Esophagus squamous epithelium (tissue), 5 donors: ENCODE measurements around the gene NAV2. TPM values are rescaled to one million over a fixed set of nuclear protein-coding genes. Genes with fewer than 3 reads are reported as not detected.

Experiments used
- DNase-seq: peaks from one replicate; lab custom pipeline; 2025; lab: John Stamatoyannopoulos, UW
- H3K27ac ChIP-seq, 4 donors: fragments of 200-600 bp; sonication (generic); one replicate each; pipeline ENCODE4 v1.5.1; 2016 to 2019; ENCODE audit warnings: mild to moderate bottlenecking in 1 of 4
- H3K27me3 ChIP-seq, 4 donors: fragments of 200-600 bp; sonication (generic); 1 replicate in 3 of 4; 2 replicates in 1 of 4; pipeline versions ENCODE4 v1.5.1 to v1.6.0; 2017 to 2021; ENCODE audit warnings: antibody characterized with exemption in 1 of 4
- H3K36me3 ChIP-seq, 3 donors: fragments of 200-600 bp; sonication (generic); one replicate each; pipeline ENCODE4 v1.5.1; 2016 to 2019
- H3K4me1 ChIP-seq, 3 donors: fragments of 200-600 bp; sonication (generic); one replicate each; pipeline ENCODE4 v1.5.1; 2017 to 2019
- H3K4me3 ChIP-seq, 4 donors: fragments of 200-600 bp; sonication (generic); 1 replicate in 3 of 4; 2 replicates in 1 of 4; pipeline ENCODE4 v1.5.1; 2016 to 2019; ENCODE audit warnings: mild to moderate bottlenecking in 2 of 4, moderate library complexity in 1 of 4
- H3K9me3 ChIP-seq, 3 donors: fragments of 200-600 bp; sonication (generic); one replicate each; pipeline ENCODE4 v1.5.1; 2016 to 2019
- POLR2A ChIP-seq, 4 donors: fragments of 450-650 bp; IDR thresholded peaks; one replicate each; pipeline ENCODE4 v1.6.1; 2017; ENCODE audit warnings: antibody characterized with exemption in 4 of 4, mild to moderate bottlenecking in 4 of 4, moderate library complexity in 3 of 4
- WGBS, 2 donors: methylation state at CpG; one replicate each; pipeline ENCODE4 v1.1.5; 2018; 5-methylcytosine and 5-hydroxymethylcytosine counted together
- intact Hi-C: fragments of 100-400 bp; cut with DNase I; formaldehyde crosslinking; loops from one replicate; pipeline ENCODE4 v1.15.0; 2022
- total RNA-seq, 4 donors: library from RNA; depleted of rRNA; stranded (reverse); fragments of >200 nt; gene quantifications; one replicate each; pipeline ENCODE4 v1.1.0, GENCODE V29; 2016
- TF ChIP-seq, protein P1 (sequence below), 6 experiments: fragments of 450-650 bp in 4 of 6; fragments of 200-600 bp in 2 of 6; sonication (generic) in 2 of 6; IDR thresholded peaks; one replicate each; pipeline ENCODE4 v1.5.1; 2016 to 2019; ENCODE audit warnings: antibody characterized with exemption in 6 of 6, mild to moderate bottlenecking in 4 of 6, moderate library complexity in 4 of 6
- donor health status: DM: yes; HTN: yes; CAD: no.

The NAV2 gene, protein sequence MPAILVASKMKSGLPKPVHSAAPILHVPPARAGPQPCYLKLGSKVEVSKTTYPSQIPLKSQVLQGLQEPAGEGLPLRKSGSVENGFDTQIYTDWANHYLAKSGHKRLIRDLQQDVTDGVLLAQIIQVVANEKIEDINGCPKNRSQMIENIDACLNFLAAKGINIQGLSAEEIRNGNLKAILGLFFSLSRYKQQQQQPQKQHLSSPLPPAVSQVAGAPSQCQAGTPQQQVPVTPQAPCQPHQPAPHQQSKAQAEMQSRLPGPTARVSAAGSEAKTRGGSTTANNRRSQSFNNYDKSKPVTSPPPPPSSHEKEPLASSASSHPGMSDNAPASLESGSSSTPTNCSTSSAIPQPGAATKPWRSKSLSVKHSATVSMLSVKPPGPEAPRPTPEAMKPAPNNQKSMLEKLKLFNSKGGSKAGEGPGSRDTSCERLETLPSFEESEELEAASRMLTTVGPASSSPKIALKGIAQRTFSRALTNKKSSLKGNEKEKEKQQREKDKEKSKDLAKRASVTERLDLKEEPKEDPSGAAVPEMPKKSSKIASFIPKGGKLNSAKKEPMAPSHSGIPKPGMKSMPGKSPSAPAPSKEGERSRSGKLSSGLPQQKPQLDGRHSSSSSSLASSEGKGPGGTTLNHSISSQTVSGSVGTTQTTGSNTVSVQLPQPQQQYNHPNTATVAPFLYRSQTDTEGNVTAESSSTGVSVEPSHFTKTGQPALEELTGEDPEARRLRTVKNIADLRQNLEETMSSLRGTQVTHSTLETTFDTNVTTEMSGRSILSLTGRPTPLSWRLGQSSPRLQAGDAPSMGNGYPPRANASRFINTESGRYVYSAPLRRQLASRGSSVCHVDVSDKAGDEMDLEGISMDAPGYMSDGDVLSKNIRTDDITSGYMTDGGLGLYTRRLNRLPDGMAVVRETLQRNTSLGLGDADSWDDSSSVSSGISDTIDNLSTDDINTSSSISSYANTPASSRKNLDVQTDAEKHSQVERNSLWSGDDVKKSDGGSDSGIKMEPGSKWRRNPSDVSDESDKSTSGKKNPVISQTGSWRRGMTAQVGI (N-terminal part only)
- 10 to 100 TPM in 3 of 4 donors, 1 to 10 TPM in 1; 4.9 to 19.1 (median 14.6) TPM for total RNA-seq

- TF ChIP-seq, protein P1, sequence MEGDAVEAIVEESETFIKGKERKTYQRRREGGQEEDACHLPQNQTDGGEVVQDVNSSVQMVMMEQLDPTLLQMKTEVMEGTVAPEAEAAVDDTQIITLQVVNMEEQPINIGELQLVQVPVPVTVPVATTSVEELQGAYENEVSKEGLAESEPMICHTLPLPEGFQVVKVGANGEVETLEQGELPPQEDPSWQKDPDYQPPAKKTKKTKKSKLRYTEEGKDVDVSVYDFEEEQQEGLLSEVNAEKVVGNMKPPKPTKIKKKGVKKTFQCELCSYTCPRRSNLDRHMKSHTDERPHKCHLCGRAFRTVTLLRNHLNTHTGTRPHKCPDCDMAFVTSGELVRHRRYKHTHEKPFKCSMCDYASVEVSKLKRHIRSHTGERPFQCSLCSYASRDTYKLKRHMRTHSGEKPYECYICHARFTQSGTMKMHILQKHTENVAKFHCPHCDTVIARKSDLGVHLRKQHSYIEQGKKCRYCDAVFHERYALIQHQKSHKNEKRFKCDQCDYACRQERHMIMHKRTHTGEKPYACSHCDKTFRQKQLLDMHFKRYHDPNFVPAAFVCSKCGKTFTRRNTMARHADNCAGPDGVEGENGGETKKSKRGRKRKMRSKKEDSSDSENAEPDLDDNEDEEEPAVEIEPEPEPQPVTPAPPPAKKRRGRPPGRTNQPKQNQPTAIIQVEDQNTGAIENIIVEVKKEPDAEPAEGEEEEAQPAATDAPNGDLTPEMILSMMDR (IDR thresholded peaks at IDR 0.05): peak in 2 of 6 experiments; percentile 8 to 22
- TF ChIP-seq POLR2A (IDR thresholded peaks at IDR 0.05): peak in 3 of 4 donors; percentile 45 to 93 (median 85)
- Histone ChIP-seq H3K4me3 (peak within 1 kb of the TSS; percentile 50 to 80 (median 66)), H3K9me3 (no peaks in the 10 kb centered on the region), H3K4me1 (peaks cover 19 to 54% (median 23%) of the 10 kb centered on the region in 3 donors), H3K27ac (peak within 1 kb of the TSS; percentile 93 to 97 (median 94)), H3K27me3 (peaks cover 0 to 29% (median 7%) of the 10 kb centered on the region in 4 donors), H3K36me3 (no peaks in the 10 kb centered on the region)
- WGBS, 2 donors: 1% methylated on average over 19 to 39 of the region's 91 CpGs
- intact Hi-C loops: no loop called here
- DNase-seq: peak; percentile 44
Measured at GRCh38 chr11:19712281-19713195, at the start of gene NAV2. TSS of gene NAV2 (plus strand) at chr11:19712837. CDS start at chr11:19713696, 859 bp downstream.

GRCh38 chr11:19663206-19663605 lies 49.4 kb upstream of the NAV2 start:
- Histone ChIP-seq H3K27ac (no peak overlapping the region), H3K27me3 (no peaks in the 10 kb centered on the region), H3K4me1 (peaks cover 0 to 60% (median 8%) of the 10 kb centered on the region in 3 donors), H3K36me3 (no peaks in the 10 kb centered on the region), H3K9me3 (no peaks in the 10 kb centered on the region), H3K4me3 (no peak overlapping the region)
- no peak for TF ChIP-seq POLR2A (IDR thresholded peaks at IDR 0.05)
- TF ChIP-seq, protein P1 (IDR thresholded peaks at IDR 0.05): no peak
- DNase-seq: no peak
- 40 to 73% methylated on average over 1 of the region's 1 CpG for WGBS, 2 donors
- intact Hi-C loops: no loop called here

DNA sequence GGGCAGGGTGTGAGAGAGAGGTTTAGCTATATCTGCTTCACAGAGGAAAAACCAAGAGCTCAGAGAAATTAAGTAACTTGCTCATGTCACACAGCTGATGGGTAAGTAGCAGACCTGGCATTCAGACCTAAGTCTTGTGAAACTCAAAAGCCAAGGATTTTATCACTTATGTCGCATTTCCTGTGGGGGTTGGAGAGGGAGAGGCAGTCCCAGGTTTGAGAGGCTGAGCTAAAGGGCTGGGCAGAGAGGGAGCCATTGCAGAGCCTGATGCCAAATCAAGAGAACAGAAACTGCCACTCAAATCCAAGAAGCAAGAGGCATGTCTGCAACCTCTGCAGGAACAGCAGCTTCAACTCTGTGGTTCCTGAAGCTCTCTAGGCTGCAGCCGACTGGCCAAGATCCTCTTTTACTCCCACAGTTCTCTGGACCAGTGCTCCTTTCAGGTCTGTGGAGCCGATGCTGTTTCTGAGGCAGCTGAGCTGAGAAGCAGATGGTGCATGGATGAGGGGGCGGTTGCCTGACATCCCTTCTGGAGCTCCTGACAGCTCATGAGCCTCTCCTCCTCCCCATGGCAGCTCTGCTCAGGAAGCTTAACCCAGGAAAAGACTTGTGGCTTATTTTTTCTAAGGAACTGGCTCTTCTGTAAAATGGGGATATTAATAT lies 47.6 kb upstream of the NAV2 start:
- Histone ChIP-seq H3K36me3 (no peaks in the 10 kb centered on the region), H3K27me3 (no peaks in the 10 kb centered on the region), H3K4me3 (no peak overlapping the region), H3K27ac (no peak overlapping the region), H3K4me1 (peaks cover 6 to 65% (median 6%) of the 10 kb centered on the region in 3 donors), H3K9me3 (no peaks in the 10 kb centered on the region)
- intact Hi-C loops: no loop called here
- no peak for DNase-seq
- TF ChIP-seq POLR2A (IDR thresholded peaks at IDR 0.05): no peak
- TF ChIP-seq, protein P1 (IDR thresholded peaks at IDR 0.05): no peak
- WGBS, 2 donors: 61 to 69% methylated on average over 3 to 4 of the region's 4 CpGs

GRCh38 chr11:19666951-19667350 lies 45.7 kb upstream of the NAV2 start:
- H3K9me3 ChIP-seq: no peaks in the 10 kb centered on the region

More at GRCh38 chr11:19666951-19667350, 45.7 kb upstream of the NAV2 start:
- H3K27me3 ChIP-seq: no peaks in the 10 kb centered on the region
- 77 to 85% methylated on average over 3 of the region's 3 CpGs for WGBS, 2 donors
- TF ChIP-seq, protein P1 (IDR thresholded peaks at IDR 0.05): no peak
- no peak for TF ChIP-seq POLR2A (IDR thresholded peaks at IDR 0.05)
- no peaks in the 10 kb centered on the region for H3K36me3 ChIP-seq
- no peak overlapping the region for H3K4me3 ChIP-seq
- H3K27ac ChIP-seq: peak overlapping the region in 1 of 4 donors; percentile 66
- no peak for DNase-seq
- intact Hi-C loops: no loop called here
- H3K4me1 ChIP-seq: peaks cover 0 to 79% (median 13%) of the 10 kb centered on the region in 3 donors
